C1 segment of cervical spinal cord (tissue), 14 donors: ENCODE results near the gene TRAF6.
"Not testable (repeated sequence)": the region's sequence is repeated elsewhere in the genome, so short reads cannot be mapped to it uniquely, and the experiment has no call there.

Source experiments
- DNase-seq, 14 donors: peaks; one replicate each; lab custom pipeline; 2025; lab: John Stamatoyannopoulos, UW

TRAF6 gene, protein sequence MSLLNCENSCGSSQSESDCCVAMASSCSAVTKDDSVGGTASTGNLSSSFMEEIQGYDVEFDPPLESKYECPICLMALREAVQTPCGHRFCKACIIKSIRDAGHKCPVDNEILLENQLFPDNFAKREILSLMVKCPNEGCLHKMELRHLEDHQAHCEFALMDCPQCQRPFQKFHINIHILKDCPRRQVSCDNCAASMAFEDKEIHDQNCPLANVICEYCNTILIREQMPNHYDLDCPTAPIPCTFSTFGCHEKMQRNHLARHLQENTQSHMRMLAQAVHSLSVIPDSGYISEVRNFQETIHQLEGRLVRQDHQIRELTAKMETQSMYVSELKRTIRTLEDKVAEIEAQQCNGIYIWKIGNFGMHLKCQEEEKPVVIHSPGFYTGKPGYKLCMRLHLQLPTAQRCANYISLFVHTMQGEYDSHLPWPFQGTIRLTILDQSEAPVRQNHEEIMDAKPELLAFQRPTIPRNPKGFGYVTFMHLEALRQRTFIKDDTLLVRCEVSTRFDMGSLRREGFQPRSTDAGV

DNA sequence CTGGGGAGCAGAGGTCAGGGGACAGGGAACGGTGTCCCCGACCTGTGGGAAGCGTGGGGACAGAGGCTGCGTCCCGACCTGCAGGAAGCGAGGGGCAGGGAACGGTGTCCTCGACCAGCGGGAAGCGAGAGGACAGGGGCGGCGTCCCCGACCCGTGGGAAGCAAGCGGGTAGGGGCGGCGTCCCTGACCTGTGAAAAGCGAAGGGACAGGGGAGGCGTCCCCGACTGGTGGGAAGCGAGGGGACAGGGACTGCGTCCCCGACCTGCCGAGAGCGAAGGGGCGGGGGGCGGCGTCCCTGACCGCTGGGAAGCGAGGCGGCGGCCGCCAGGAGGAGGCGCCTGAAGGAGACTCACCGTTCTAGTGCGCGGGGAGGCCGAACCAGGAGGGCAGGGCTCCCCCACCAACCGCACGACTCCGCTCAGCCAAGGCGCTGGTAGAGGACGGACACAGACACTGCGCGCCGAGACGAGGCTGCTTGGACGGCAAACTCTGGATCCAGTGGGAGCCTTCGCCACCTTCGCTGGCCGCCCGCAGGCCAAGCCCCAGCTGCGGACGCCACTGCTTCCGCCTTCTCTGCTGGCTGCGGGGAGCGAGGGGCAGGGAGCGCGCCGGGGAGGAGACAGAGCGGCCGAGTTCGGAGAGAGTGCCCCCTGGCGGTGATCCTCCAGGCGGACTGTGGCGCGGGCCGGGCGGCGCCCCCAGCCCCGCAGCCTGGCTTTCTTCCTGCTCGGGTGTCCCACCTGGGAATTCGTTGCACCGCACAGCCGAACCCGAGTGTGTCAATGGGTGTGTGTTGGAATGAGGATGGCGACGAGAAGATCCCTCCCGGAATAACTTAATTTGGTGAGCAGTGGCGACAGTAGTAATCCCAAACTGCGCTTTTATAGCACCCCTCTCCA is at the start of gene TRAF6:
TSS of gene TRAF6 (minus strand) at position 579 of the 900 bp plus-strand sequence. CDS start 8,757 bp downstream, outside the sequence.
- DNase-seq: peak in 13 of 14 donors; percentile 30 to 89 (median 76)

DNA sequence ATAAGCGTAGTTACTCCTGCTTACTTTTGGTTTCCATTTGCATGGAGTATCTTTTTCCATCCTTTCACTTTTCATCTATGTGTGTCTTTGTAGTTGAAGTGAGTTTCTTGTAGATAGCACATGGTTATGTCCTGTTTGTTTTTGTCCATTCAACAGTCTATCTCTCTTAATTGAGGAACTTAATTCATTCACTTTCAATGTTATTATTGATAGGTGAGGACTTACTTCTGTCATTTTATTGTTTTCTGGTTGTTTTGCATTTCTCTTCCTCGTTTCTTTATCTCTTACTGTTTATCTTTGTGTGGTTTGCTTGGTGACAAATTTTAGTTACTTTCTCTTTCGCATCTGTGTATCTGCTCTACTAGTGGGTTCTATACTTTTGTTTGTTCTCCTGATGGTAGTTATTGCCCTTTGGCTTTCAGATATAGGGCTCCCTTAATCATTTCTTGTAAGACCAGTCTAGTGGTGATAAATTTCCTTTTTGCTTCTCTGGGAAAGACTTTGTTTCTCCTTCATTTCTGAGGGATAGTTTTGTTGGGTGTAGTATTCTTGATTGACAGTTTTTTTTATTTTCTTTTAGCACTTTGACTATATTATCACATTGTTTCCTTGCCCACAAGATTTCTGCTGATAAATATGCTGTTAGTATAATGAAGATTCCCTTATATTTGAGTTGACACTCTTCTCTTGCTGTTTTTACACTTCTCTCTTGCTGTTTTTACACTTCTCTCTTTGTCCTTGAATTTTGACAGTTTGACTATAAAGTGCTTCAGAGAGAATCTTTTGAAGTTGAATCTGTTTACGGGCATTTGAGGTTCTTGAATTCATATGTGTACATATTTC is 48.7 kb upstream of the TRAF6 start:
- DNase-seq: no peak

- no peak for DNase-seq
These were observed 47.9 kb upstream of the TRAF6 start for GRCh38 chr11:36557991-36558390.

GRCh38 chr11:36557390-36557789 is 47.3 kb upstream of the TRAF6 start:
- DNase-seq: not testable (repeated sequence)

GRCh38 chr11:36550385-36551115 is 40.5 kb upstream of the TRAF6 start:
- DNase-seq: no peak

DNA sequence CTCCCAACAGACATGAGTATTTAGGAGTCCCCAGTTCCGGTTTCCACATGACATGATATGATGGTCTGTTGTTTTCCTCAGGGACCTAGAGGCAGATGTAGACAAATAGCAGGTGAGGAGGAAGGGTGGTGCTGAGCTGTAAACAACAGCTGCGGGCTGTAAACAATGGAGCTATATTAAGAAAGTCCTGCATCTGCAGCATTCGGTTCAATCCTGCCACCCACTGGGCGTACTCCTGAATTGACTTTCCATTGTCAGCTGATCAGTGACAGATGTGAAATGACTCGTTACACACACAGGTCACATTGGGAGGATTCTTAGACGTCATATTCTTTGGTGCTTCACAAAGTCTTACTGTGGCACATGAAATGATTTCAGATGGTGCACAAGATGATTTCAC is 30.9 kb upstream of the TRAF6 start:
- peak in 7 of 14 donors; percentile 3 to 29 (median 9) for DNase-seq

DNA sequence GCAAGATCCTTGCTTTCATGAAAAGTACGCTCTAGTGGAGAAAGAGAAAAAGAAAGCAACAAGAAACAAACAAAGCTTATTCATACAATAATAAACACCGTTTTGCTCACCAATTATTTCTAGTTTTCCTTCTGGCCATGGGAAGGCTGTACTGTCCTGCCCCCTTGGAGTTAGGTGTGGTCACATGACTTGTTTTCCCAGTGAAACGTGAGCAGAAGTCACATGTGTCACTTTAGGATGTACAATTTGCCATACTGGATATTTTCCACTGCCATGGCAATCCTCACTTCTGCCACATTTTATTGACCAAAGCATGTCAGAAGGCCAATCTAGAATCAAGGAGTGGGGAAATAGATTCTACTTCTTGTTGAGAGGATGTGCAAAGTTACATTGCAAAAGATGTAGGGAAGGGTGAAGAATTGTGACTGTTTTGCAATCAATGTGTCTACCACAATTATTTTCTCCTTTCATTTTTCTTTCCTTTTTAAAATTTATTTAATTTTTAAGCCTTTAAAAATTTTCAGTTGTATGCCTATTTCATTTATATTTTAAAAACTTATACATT is 24.3 kb upstream of the TRAF6 start:
- no peak for DNase-seq

- peak in 1 of 14 donors; percentile 3 for DNase-seq
These were observed 23.0 kb upstream of the TRAF6 start for GRCh38 chr11:36532941-36533601.

DNA sequence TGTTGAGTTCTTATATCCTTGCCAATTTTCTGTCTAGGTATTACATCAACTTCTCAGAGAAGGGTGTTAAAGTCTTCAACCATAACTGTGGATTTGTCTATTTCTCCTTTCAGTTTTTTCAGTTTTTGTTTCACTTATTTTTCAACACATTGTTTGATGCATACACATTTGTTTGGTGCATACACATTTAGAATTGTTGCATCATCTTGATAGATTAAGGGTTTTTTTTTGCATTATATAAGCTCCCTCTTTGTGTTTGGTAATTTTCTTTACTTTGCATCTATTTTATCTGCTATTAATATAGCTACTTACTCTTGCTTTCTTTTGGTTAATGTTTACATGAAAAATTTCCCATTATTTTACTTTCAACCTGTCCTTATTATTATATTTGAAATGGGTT is 20.8 kb upstream of the TRAF6 start:
- DNase-seq: no peak

- no peak for DNase-seq
These were observed 3.9 kb upstream of the TRAF6 start for GRCh38 chr11:36513965-36514364.

GRCh38 chr11:36512016-36512415 is 1.9 kb upstream of the TRAF6 start:
- DNase-seq: no peak

DNA sequence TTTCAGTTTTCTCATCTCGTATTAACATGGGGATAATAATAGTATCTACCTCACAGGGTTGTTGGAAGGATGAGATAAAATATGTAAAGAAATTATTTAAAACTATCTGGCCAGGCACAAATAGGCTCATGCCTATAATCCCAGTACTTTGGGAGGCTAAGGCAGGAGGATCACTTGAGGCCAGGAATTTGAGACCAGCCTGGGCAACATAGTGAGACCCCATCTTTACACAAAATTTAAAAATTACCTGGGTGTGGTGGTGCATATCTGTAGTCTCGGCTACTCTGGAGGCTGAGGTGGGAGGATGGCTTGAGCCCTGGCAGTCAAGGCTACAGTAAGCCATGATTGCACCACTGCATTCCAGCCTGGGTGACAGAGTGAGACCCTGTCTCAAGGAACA is 990 bp upstream of the TRAF6 start:
- DNase-seq: not testable (repeated sequence)

GRCh38 chr11:36510594-36510942 is 496 bp upstream of the TRAF6 start:
- DNase-seq: peak in 1 of 14 donors; percentile 23

GRCh38 chr11:36509201-36509639 is 852 bp downstream of the TRAF6 start:
- DNase-seq: peak in 2 of 14 donors; percentile 48 to 51

- no peak for DNase-seq
These were observed 1.3 kb downstream of the TRAF6 start for GRCh38 chr11:36508743-36509142.

DNA sequence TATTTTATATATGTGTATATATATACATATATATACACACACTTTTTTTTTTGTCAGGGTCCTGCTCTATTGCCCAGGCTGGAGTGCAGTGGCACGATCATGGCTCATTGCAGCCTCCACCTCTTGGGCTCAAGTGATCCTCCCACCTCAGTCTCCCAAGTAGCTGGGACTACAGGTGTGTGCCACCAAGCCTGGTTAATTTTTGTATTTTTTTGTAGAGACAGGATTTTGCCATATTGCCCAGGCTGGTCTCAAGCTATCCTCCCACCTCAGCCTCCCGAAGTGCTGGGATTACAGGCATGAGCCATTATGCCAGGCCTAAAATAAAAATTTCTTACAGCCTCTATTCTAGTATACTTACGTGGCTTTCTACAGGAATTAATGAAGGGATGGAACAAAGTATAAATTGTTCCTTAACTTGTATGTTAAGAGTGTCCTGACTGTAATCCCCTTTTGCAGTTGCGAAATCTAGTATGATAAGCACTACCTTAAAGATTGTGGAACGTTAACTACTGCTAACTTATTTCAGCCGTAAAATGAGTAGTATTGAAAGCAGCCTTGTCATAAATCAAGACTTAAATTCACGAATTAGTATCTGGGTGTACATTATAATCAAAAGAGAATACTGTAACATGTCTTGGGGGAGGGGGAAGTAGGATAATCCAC is 2.1 kb downstream of the TRAF6 start:
- no peak for DNase-seq

DNA sequence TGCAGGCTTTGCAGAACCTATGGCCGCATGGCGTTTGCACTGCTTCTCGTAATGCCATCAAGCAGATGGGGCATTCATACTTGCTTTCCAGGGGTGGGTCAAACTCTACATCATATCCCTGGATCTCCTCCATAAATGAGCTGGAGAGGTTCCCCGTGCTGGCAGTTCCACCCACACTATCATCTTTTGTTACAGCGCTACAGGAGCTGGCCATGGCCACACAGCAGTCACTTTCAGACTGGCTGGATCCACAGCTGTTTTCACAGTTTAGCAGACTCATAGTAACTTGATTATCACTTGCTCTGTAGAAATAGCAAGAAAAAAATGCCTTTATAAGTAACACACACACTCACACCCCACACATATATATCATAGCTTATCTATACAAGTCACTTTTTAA is 8.8 kb downstream of the TRAF6 start:
- peak in 3 of 14 donors; percentile 13 to 22 (median 21) for DNase-seq

DNA sequence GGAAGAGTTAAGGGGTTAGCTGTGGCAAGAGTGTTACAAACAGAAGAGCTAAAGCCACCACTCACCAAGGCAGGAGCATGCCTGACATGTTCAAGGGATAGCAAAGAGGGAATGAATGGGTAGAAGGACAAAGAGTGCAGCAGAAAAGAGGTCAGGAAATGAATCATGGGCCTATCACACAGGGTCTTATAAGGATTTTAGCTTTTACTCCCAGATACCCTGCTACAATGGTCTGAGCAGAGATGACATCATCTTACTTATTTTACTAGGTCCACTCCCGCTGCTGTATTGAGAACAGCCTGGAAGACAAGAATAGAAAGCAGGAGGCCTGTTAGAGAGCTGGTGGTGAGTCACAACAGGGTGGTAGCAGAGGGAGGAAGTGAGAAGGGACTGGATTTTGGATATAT is 9.8 kb downstream of the TRAF6 start:
- peak in 1 of 14 donors; percentile 29 for DNase-seq

DNA sequence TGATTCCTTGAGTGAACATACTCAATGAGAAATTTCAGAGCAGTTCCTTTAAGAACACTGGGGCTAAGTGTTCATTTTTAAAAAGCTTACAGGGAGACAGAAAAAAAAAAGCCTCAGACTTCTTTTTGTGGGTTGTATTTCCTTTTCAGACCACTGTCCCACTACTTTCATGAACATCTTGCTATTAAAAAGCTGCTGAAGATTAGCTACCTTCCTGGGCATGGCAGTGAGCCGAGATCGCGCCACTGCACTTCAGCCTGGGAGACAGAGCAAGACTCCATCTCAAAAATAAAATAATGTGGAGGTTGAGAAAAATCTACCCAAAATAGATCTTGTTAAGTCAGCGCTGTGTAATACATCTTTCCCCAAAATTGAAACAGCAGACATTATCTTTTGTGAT is 10.8 kb downstream of the TRAF6 start:
- DNase-seq: no peak
